ENCODE data around the gene METTL26.

Gene METTL26

DNA sequence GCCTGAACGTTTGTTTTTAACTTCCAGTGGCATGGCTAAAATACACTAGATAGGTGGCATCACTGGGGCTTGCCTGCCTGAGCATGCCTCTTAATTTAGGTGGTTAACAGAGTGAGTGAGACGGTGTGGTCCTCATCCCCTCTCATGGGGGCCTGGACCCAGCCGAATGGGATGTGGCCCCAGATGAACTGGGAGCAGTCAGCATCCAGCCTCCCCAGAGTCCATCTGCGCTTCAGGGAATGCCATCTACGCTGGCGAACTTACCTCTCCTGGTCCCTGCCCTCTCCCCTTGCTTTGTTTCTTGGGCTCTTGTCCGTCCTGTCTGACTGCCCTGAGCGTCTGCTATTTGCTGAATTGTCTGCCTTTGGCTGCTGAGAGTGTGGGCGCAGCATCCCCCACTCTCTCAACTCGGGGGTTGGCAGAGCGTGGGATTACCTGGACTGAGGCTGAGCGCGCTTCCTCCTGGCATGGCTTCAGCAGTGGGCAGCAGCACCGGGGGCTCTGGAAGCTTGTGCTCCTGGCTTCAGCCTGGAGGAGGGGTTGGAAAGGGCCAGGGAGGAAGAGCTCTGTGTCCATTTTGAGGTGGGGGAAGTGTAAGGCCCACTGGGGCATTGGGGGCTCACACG is 44.1 kb downstream of the METTL26 start:
- DNase-seq (ENCODE audit: low read depth) = no peak
- TF ChIP-seq, protein P1, sequence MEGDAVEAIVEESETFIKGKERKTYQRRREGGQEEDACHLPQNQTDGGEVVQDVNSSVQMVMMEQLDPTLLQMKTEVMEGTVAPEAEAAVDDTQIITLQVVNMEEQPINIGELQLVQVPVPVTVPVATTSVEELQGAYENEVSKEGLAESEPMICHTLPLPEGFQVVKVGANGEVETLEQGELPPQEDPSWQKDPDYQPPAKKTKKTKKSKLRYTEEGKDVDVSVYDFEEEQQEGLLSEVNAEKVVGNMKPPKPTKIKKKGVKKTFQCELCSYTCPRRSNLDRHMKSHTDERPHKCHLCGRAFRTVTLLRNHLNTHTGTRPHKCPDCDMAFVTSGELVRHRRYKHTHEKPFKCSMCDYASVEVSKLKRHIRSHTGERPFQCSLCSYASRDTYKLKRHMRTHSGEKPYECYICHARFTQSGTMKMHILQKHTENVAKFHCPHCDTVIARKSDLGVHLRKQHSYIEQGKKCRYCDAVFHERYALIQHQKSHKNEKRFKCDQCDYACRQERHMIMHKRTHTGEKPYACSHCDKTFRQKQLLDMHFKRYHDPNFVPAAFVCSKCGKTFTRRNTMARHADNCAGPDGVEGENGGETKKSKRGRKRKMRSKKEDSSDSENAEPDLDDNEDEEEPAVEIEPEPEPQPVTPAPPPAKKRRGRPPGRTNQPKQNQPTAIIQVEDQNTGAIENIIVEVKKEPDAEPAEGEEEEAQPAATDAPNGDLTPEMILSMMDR (conservative IDR thresholded peaks at IDR 0.05; ENCODE audit: low read depth, low read length) = no peak
- H3K4me3 ChIP-seq (ENCODE audit: low read length) = no peak overlapping the region

DNA sequence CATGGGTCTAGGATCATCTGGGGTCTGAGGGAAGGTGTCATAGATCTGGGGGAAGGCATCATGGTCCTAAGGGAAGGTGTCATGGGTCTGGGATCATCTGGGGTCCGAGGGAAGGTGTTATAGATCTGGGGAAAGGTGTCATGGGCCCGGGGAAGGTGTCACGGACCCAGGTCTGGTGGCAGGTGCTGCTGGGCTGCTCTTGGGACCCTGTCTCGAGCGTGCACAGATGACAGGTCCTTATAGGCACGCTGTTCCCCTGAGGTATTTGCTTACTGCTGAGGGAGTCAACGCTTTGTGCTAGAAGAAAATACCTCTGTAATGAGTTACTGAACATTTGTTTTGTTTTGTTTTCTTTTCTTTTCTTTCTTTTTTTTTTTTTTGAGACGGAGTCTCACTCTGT is 44.9 kb downstream of the METTL26 start:
- H3K4me3 ChIP-seq (ENCODE audit: low read length) = no peak overlapping the region
- no peak for DNase-seq (ENCODE audit: low read depth)
- TF ChIP-seq, protein P1 (conservative IDR thresholded peaks at IDR 0.05; ENCODE audit: low read depth, low read length) = no peak

DNA sequence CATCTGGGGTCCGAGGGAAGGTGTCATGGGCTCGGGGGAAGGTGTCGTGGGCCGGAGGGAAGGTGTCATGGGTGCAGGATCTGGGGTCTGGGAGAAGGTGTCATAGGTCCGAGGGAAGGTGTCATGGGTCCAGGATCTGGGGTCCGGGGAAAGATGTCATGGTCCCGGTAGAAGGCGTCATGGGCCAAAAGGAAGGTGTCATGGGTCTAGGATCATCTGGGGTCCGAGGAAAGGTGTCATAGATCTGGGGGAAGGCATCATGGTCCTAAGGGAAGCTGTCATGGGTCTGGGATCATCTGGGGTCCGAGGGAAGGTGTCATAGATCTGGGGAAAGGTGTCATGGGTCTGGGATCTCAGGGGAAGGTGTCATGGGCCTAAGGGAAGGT is 45.3 kb downstream of the METTL26 start:
- H3K4me3 ChIP-seq (ENCODE audit: low read length) = peak overlapping the region; percentile 76
- TF ChIP-seq, protein P1 (conservative IDR thresholded peaks at IDR 0.05; ENCODE audit: low read depth, low read length) = no peak
- no peak for DNase-seq (ENCODE audit: low read depth)

DNA sequence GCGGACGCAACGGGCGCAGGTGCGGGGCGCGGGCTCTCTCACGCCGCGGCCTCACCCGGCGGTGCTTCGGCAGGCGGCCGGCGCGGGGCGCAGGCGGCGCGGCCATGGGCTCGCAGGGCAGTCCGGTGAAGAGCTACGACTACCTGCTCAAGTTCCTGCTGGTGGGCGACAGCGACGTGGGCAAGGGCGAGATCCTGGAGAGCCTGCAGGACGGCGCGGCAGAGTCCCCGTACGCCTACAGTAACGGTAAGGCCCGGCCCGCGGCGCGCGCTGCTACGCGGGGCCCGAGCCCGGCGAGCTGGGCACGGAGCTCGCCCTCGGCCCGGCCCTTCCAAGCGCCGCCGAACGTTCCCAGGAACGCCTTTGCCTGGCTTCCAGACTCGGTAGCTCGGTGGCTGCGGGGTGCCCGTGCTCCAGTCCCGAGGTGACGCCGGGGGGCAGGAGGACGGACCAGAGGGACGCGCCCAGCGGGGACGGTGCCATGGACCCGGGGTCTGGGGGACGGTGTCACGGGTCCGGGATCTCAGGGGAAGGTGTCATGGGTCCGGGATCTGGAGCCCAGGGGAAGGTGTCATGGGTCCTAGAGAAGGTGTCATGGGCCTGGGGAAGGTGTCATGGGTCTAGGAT is 45.8 kb downstream of the METTL26 start:
- DNase-seq (ENCODE audit: low read depth) = no peak
- peak overlapping the region; percentile 76 for H3K4me3 ChIP-seq (ENCODE audit: low read length)
- TF ChIP-seq, protein P1 (conservative IDR thresholded peaks at IDR 0.05; ENCODE audit: low read depth, low read length) = no peak

DNA sequence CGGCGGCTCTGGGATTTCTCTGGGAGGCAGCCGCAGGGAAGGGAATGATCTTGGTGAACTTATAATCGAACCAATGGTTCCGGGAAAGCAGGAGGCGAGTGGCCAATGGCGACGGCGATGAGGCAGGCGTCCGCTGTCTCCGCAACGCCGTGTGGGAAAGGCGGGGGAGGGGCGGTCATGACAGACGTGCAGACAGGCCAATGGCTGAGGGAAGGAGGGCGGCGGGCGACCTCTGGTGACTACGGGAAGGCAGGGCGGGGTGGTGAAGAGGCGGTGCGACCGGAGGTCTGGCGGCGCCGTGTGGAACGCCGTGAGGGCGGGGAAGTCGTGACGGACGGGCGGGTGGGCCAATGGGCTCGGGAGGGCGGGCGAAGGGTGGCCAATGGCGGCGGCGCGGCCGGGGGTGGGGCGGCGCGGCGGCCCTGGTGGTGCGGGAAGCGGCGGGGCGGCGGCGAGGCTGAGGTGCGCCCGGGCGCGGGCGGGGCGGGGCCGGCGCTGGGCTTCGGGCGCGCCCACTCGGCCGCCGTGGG is 46.4 kb downstream of the METTL26 start, which contains the start of gene RAB40C:
RAB40C (plus strand) TSS at position 409 of the 530 bp plus-strand sequence. CDS start 226 bp downstream, outside the sequence.
- DNase-seq (ENCODE audit: low read depth) = peak; percentile 88
- H3K4me3 ChIP-seq (ENCODE audit: low read length) = peak within 1 kb of the TSS; percentile 76
- TF ChIP-seq, protein P1 (conservative IDR thresholded peaks at IDR 0.05; ENCODE audit: low read depth, low read length) = peak; percentile 4

DNA sequence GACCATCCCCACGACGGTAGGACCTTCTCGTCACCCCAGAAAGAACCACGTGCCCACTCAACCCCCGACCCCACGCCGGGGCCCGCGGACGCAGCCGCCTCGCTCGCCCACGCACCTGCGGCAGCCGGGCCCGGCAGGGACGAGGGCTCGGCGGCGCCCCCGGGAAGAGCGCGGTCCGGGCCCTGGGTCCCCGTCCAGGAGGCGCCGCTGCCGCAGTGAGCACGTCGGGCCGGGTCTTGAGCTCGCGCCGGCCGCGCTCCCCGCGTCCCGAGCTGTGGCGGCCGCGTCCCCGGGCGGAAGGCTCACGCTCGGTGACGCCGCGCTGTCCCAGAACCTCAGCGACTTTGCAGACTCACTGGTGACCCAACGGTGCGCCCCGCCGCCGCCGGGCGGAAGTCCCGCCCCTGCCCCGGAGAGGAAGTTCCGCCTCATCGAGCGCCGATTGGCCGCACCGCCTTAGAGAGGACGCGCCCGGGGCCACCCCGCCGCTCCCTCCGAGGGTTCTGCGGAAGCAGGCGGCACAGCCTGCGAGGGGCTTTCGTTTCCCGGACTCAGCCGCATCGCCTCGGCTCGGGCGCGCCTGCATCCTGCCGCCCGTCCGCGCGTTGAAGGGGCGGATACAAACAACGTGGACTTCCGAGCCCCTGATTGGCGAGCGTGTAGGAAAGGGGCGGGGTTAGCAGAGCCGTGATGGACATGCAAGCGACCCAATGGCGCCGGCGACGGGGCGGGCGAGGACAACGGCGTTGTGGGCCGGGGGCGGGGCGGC is 47.0 kb downstream of the METTL26 start:
- TF ChIP-seq, protein P1 (conservative IDR thresholded peaks at IDR 0.05; ENCODE audit: low read depth, low read length) = no peak
- peak overlapping the region; percentile 76 for H3K4me3 ChIP-seq (ENCODE audit: low read length)
- DNase-seq (ENCODE audit: low read depth) = peak; percentile 72
